HG03159 (cell line): Measurements from ENCODE around the gene PDE2A.

Source experiments
- ATAC-seq: cut with Tn5 transposase; IDR thresholded peaks from one replicate; pipeline ENCODE4 v1.9.1; 2021; ENCODE audit warnings: mild to moderate bottlenecking, moderate library complexity; ENCODE audit not compliant: unreplicated experiment

Gene PDE2A

DNA sequence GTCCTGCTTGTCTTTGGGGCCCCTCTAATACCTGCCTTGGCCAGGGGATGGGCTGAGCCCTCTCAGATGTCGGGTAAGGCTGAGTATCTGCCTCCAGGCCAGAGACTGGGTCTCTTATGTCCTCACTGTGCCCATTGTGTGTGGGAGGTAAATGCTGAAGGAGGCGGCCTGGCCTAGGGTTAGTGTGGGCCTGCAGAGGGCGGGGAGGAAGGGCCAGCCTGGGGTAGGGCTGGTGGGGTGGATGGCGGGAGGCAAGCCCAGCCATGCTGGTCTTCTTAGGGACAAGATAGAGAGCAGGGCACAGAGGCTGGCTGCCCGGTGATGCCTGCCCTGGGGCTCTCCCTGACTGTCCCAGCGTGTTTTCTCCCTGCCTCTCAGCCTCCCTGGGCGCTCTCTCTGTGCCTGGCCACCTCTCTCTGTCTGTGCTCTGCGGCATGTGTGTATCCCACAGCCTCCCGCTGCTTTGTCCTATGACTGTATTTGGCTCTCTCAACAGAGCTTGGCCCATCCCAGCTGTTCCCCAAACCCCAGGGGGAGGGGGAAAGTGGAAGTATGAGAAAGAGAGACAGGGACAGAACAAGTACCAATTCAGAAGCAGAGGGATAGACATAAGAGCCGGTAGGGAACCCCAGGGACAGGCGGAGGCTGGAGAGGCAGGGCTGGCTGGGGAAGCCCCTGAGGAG lies 57.0 kb downstream of the PDE2A start:
- ATAC-seq, result no peak

DNA sequence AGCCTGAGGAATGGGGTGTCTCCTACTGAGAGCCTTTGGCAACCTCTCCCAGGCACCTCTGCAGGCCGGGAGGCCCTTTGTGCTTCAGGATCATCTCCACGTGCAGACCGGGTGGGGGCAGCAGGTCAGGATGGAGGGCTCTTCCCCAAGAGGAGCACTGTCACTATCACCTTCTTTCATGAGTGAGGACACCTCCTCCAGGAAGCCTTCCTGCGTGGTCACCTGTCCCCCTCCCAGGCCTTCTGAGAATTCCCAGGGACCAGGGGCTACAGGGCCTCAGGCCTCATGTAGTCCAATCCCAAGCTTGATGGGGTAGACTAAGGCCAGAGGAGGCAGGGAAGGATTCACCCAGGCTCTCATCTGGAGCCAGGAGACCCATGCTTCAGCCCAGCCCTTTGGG lies 57.6 kb downstream of the PDE2A start:
- no peak for ATAC-seq

DNA sequence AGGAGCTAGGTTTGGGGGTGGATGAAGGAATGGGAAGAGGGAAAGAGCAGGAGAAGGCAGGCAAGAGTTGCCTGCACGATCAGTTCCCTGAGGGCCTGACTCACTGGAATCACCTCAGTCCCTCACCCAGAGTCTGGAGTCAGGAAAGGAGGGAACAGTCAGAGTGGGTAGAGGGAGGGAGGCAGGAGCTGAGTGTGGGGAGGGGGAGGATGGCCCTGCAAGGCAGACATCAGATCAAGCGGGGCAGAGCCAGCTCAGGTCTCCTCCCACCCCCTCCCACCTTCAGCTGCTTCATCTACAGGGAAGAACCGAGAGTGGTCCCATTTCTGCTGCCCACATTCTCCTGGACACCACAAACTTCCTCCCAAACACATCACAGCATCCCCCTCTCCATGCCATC lies 58.9 kb downstream of the PDE2A start:
- ATAC-seq, result no peak

DNA sequence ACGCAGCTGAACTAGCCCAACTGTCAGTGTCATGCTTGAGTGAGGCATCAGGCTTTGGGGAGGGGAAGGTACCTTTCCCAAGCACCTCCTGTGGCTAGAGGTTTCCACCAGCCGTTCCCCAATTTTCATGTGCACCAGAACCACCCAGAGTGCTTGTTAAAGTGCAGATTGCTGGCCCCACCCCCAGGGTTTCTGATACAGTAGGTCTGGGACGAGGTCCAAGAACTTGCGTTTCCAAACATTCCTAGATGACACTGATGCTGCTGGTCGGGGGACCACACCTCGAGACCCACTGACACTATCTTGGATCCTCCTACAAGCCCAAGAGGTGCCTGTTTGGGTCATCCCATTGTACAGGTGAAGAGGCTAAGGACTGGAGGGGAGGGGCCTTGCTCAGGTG lies 59.8 kb downstream of the PDE2A start:
- no peak for ATAC-seq

DNA sequence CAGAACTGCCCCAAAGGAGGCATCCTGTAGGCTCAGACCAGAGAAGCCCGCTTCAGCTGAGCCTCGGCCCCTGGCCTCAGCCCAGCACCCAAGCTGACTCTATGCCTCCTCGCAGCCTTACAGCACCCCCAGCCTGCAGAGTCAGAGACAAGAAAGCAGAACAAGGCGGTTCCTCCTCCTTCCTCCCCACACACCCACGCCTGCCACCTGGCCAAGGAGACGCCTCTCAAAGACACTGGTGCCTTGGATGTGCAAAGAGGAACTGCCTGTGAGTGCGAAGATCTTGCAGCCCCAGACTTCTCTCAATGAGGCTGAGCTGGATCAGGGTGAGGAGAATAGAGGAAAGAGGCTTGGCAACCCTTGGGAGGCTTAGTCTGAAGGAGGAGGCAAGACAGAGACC lies 60.2 kb downstream of the PDE2A start:
- peak; percentile 68 for ATAC-seq

DNA sequence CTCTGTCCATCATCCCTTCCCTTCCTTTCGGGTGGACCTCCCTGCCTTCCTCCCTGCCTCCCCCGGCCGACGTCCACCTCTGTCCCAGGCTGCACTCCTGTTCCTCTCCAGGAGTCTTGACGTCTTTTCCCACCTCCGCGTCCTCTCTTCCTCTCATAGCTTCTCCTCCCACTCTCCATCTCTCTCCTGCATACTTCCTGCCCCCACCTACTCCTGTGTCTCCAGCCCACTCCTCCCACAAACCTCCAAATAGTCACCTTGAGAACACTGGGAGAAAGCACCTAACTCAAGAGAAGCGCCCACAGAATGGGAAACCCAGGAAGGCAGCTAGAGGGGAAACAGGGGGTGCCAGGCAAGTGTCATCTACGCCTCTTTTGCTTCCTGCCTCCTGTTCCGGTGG lies 60.8 kb downstream of the PDE2A start:
- ATAC-seq, result no peak

DNA sequence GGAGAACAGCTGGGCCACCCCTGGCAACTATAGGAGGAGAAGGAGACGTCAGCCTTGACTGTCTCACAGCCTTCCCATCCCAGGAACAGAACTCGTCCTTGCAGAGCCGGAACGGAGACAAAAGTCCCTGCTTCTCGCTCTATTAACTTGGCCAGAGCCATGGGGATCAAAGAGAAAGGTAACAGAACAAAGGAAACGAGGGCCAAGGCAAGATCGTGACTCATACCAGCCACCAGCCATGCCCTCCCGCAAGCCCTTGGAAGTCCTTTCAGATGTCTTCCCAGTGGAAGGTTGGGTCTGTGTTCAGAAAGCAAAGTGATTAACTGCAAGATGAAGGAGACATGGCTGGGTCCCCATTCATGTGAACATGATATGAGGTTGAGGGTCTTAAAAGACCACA lies 64.7 kb downstream of the PDE2A start:
- ATAC-seq, result no peak

DNA sequence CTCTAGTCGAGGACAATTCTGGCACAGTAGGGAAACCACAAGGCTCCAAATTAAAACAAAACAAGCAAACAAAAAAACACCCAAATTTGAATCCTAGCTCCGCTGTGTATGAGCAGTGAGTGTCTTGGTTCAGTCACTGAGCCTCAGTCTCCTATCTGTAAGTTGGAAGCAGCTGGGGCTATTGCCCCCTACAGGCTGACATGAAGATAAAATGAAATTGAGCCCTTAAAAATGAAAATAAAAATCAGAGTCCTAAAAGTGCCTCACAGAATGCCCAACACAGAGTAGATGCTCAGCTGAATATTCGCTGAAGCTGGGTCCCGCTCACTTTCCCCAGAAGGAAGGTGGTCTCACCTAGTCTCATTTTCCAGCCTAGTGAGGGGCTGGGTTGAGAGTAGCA lies 65.2 kb downstream of the PDE2A start:
- ATAC-seq, result no peak

DNA sequence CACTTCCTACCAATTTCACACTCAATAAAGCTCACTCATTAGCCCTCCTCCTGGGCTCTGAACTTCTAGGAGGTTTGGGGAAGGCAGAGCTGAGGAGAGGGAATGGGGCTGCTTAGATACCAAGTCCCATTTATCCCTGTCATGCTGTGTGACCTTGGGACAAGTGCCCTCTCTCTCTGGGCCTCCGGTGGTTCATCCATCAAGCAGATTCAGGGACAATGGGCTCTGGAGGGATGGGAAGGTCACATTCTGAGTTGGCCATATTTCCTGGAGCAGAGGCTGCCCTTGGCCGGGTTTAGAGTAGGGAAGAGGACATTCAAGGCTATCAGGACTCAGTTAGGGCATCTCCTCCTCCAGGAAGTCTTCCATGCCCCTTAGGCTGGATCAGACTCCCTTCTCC lies 66.7 kb downstream of the PDE2A start:
- no peak for ATAC-seq

DNA sequence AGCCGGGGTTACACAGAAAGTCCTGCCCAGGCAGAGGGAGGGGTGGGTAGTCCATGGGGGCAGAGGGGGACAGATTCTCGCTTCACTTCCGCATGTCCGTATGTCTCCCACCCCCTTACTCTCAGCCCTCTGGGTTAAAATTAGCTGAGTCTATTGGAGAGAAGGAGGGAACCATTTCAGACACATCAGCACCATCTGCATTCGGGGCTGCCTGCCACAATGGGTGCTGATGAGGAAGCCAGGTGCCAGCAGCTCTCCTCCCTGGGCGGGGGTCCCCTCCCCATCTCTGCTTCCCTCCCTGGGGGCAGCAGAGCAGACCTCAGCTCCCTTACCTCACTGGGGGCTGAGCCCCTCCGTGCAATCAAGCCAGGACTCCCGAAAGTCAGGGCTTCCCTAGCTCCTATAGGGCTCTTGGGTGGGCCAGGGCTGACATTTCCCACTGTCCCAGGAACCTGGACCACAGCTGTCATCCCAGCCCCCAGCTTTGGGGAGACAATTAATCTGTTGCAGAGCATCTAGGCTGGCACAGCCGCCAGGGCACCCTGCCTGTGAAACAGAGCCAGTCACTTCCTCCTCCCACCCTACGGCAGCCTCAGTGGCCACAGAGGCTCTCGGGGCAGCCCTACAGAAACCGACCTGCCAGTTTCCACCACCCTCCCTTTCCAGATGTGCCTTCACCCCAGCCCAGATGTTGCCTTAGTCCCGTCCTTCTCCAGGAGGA lies 67.3 kb downstream of the PDE2A start:
- ATAC-seq, result no peak

DNA sequence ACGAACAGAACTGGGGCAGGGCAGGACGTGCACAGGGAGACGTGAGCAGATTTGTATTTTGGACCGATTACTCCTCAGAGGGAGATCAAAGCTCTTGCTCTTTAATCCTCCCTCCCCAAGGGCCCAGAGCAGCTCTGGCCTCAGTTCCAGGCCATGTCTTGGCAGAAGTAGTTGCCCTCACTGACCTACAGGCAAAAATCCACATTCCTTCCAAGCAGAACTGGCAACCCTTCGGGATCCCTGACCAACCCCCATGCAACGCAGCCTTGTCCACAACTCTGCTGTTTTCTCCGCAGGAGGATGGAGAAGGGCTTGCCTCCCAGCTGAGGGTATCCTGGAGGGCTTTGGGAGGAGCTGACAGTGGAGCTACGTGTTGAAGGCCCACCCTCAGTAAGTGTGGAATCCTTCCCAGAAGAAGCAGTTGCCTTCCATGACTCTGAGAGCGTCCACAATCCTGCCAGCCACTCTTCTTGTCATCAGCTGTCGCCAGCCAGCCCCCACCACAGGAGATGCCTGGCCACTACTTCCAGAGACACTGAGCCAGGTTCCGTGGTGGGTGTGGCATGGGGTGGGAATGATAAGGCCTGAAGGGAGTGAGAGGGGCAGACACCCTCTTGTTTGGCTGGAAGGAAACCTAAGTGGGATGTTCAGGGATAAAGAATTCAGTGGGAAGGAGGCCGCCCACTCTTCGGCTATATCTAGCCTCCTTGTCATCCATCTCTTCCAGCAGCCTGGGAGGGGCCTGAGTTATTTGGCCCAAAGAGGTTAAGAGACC lies 68.1 kb downstream of the PDE2A start:
- ATAC-seq, result no peak

DNA sequence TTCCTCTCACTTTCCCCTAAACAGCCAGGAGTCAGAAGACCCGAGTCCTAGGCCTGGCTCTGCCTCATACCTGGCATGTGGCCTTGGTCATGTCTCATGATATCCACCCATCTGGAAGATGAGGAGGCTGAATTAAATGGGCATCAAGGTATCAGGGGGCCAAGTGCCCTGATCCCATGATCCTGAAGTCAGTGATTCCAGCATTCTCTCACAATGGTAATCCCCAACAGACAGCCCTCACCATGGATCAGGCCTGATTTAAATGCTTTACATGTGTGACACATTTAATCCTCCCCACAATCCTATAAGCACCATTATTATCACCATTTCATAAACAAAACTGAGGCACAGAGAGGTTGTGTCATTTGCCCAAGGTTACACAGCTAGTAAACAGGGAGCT lies 70.0 kb downstream of the PDE2A start:
- ATAC-seq, result no peak

DNA sequence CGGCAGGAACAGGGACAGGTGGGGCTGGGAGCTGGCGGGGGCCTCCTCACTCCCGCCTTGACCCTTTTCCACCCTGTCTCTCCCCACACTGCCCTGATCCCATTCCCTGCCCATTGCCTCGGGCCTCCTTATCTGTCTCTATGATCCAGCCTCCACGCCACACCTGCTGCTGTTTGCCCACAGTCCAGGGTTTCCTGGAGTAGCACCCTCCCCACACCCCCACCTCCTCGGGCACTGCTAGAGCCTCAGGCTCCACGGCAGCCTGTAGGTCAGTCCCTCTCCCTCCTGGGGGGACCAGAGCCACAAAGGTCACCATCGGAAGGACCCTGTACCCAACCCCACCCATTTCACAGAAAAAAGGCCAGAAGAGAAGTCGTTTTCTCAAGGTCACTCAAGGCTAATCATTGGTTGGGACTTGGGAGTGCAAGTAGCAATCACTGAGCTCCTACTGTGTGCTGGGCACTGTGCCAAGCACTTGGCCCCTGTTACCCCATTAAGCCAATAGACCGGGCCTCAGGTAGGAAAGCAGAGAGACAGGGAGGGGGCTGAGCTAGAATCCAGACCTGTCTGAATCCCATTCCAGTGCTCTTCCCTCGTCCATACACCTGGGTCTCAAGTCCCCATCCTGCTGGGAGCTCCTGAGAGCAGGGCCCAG lies 71.8 kb downstream of the PDE2A start:
- no peak for ATAC-seq

DNA sequence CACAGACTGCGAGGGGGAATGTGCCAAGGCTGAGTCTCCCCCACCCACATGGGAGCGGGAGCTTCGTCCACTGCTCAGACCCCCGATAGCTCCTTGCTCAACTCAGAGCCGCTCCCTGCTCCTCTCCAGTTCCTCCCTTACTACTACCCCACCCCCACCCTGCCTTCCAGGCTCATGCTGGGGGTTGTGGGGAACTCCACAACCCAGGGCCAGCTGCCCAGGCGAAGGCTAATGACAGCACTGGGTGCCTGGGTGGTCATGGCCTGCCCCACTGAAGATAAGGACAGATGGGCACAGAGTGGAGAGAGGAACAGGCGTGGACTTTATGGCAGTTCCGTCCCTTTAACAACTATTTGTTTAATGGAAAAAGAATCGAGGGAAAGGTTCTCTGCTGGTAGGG lies 73.7 kb downstream of the PDE2A start:
- ATAC-seq, result no peak

DNA sequence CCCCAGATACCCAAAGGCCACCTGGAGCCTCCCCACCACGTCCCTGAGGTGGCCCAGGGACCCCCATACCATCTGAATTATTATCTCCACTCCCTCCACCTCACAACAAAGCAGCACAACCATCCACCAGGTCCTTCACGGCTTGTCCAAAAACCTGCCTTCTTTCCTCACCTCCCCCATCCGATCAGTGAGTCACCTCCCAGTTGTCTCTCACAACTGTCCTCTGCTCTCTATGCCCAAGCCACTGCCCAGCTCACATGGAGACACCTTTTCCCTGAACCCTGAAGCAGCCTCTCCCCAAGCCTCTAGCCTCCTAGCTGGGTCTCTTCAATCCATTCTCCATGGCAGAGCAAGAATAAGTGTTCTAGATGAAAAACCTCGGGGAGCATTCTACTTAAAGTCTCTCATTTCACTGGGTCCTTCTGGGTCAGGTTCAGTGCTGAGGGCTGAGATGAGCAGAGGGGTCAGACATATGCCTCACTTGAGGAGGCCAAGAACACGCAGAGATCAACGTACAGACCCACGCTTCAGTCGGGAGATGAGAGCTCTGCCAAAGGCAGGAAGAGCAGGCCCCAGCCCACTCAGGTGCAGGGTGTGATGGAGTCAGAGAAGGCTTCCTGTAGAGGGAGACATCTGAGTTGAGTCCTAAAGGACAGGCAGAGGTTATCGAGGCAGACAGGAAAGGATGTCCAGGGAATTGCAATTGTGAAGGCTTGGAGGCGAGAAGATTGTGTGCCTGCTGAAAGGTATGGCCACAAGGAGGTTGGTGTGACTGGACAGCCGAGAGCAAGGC lies 74.7 kb downstream of the PDE2A start:
- ATAC-seq, result no peak

DNA sequence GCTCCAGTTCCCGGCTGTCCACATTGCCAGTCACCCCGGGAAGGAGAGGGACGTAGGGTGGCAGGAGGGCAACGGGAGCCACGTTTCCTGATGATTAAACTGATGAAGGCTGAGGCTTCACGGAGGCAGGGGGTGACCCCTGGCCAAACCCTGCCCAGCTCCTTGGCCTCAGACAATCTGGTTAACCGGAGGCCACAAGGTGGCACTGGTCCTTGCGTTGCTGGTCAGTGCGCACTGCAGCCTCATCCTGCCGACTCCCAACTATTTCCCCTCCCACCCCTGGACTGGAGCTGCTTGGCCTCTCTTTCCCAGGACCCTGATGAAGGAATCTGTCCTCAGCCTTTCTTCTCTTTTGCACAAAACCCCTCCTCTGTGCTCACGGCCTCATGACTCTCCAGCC lies 75.3 kb downstream of the PDE2A start:
- no peak for ATAC-seq

DNA sequence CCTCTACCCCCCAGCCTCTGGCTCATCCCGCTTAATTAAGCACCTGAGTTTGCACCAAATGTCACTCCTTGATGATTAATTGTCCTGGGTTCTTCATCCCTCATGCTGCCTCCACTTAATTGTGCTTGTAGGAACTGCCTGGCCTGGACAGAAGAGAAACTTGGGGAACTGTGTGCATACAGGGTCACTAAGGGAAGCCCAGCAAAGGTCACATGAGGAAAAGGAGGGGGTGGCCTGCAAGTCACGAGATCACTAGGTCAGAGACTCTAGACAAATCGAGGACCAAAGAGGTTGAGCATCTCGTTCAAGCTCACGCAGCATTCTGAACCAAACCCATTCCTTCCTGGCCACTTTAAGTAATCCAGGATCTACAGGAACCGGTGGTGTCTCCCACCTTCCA lies 75.8 kb downstream of the PDE2A start:
- ATAC-seq, result no peak

DNA sequence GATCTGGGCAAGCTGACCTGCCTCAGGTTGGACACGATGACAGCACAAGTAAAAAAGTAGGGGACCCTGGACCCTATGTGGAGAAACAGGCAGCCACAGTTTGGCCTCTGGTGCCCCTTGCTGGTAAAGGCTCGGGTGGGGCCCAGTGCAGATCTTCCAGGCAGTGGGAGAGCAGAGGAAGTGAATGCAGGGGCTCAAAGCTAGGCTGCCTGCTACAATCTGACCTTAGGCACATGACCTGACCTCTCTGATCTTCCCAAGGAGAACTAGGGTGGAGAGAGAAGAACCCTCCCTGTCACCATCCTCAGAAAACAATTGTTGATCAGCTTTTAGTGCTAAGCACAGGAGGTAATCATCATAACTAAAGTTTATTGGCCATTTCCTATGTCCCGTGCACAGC lies 76.5 kb downstream of the PDE2A start:
- no peak for ATAC-seq

DNA sequence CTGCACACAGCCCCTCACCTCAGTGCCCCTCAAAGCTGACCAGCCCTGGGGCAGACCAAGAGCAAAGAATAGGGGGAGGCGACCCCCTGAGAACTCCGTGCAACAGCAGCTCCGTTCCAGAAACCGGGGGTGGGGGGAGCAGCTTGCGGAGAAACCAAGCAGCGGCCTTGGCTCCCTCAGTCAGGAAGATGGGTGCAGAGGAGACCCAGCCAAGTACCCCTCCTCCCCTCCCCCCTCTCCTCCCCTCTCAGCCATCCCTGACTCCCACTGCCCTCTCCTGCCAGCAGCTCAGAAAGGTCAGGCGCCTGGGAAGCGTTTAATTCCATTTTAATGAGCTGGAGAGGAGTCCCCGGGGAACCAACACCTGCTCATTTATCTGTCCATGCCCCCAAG lies 78.9 kb downstream of the PDE2A start:
- ATAC-seq, result no peak

DNA sequence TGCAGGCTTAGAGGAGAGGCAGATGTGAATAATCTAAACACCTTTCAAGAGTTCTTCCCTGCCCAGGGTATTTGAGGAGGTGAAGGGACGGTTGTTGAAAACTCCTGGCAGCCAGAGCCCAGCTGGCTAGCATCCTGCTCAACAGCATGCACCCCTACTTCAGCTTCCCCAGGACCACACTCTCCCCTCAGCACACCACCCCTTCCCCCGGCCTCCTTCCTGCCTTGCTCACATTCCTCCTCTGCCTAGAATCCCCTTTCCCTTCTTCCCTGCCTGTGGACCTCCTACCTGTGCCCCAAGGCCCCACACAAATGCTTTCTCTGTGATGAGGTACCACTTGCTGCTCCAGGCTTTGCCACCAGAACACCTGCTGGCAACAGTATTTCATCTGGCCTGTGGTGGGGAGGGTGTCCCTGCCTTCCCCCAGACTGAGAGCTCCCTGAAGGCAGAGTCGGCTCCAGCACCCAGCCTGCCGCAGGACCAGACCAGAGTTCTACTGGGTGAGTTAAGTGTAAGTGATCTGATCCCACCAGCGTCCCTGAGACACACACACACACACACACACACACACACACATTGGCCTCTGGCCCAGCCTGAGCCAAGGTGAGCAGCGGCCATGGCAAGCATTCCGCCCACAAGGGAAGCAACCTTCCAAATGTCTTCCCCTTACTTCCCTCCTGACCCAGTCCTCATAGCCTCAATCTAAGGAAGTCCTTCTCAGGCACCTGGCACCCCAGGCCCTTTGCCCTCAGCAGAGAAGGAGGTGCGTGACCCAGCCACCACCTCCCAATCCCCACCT lies 79.5 kb downstream of the PDE2A start:
- ATAC-seq, result no peak
